Ishikawa (cell line): ENCODE measurements around the gene CYB5B.

ENCODE experiments used
- CREB1 ChIP-seq: IDR thresholded peaks from 2 replicates; pipeline ENCODE4 v1.6.1; 2012; ENCODE audit warnings: low read depth
- EP300 ChIP-seq: IDR thresholded peaks from 2 replicates; pipeline ENCODE4 v1.6.1; 2012; ENCODE audit warnings: borderline replicate concordance
- FOXM1 ChIP-seq: IDR thresholded peaks from 2 replicates; pipeline ENCODE4 v1.6.1; 2012; ENCODE audit warnings: low read depth, borderline replicate concordance
- MAX ChIP-seq: IDR thresholded peaks from 2 replicates; pipeline ENCODE4 v1.6.1; 2012
- RAD21 ChIP-seq: IDR thresholded peaks from 2 replicates; pipeline ENCODE4 v1.6.1; 2012; ENCODE audit warnings: low read depth
- REST ChIP-seq: IDR thresholded peaks from 2 replicates; pipeline ENCODE4 v1.6.1; 2012; ENCODE audit warnings: low read depth, mild to moderate bottlenecking
- TAF1 ChIP-seq: IDR thresholded peaks from 2 replicates; pipeline ENCODE4 v1.6.1; 2012; ENCODE audit warnings: low read depth, mild to moderate bottlenecking
- TCF12 ChIP-seq: IDR thresholded peaks from 2 replicates; pipeline ENCODE4 v1.6.1; 2012; ENCODE audit warnings: low read depth
- TEAD4 ChIP-seq: IDR thresholded peaks from 2 replicates; pipeline ENCODE4 v1.6.1; 2012
- ZBTB7A ChIP-seq: IDR thresholded peaks from 2 replicates; pipeline ENCODE4 v1.6.1; 2012; ENCODE audit warnings: low read depth
- TF ChIP-seq, protein P1 (sequence below): IDR thresholded peaks from 2 replicates; pipeline ENCODE4 v1.6.1; 2012

DNA sequence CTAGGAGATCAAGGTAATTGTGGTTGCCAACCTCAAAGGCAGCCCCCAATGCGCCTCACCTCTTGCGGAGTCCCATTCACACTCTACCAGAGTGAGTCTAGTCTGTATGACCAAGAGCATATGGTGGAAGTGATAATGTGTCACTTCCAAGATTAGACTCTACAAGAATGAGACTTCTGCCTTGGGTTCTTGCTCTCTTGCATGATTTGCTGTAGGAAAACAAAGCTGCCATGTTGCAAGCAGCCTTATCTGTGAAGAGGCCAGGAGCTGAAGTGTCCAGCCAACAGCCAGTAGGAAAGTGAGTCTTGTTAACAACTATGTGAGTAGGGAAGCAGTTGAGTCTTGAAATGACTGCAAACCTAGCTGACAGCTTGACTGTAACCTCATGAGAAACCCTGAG lies 42.0 kb upstream of the CYB5B start:
- TF ChIP-seq REST (no peak), RAD21 (no peak), MAX (no peak), EP300 (no peak), TCF12 (no peak), FOXM1 (no peak), TEAD4 (no peak), CREB1 (no peak), TAF1 (no peak), ZBTB7A (no peak)
- TF ChIP-seq, protein P1, sequence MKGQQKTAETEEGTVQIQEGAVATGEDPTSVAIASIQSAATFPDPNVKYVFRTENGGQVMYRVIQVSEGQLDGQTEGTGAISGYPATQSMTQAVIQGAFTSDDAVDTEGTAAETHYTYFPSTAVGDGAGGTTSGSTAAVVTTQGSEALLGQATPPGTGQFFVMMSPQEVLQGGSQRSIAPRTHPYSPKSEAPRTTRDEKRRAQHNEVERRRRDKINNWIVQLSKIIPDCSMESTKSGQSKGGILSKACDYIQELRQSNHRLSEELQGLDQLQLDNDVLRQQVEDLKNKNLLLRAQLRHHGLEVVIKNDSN: no peak
